Activated CD8-positive, alpha-beta T cell treated with anti-CD3 and anti-CD28 coated beads for 36 hours (primary cell): Measurements from ENCODE around the gene NCAPH2. TPM values are rescaled to one million over a fixed set of nuclear protein-coding genes. Genes with fewer than 3 reads are reported as not detected.

Experiments used
- ATAC-seq: fragments of 200-7000 bp; cut with Tn5 transposase; one replicate; pipeline ENCODE4 v1.10.0; 2021; ENCODE audit warnings: mild to moderate bottlenecking, moderate library complexity
- CTCF ChIA-PET: fragments of 350-600 bp; sonication (Branson Sonifier 250); formaldehyde crosslinking; loops from one replicate; lab custom pipeline; 2021; ENCODE audit warnings: antibody characterized with exemption; lab: Charles Lee
- POLR2A ChIA-PET: fragments of 350-600 bp; sonication (Branson Sonifier 250); formaldehyde crosslinking; loops from one replicate; lab custom pipeline; 2021; ENCODE audit warnings: antibody characterized with exemption; lab: Charles Lee
- DNase-seq: peaks from one replicate; pipeline ENCODE4 v3.0.0-alpha.2; 2020
- H3K27ac Mint-ChIP-seq: one replicate; pipeline ENCODE4 v1.8.0; 2021; ENCODE audit warnings: mild to moderate bottlenecking, mixed read lengths
- H3K27me3 Mint-ChIP-seq: one replicate; pipeline ENCODE4 v1.8.0; 2021; ENCODE audit warnings: mixed read lengths
- H3K36me3 Mint-ChIP-seq: one replicate; pipeline ENCODE4 v1.8.0; 2021; ENCODE audit warnings: low read depth, mixed read lengths
- H3K4me1 Mint-ChIP-seq: one replicate; pipeline ENCODE4 v1.8.0; 2021; ENCODE audit warnings: low read depth, mixed read lengths
- H3K4me3 Mint-ChIP-seq: one replicate; pipeline ENCODE4 v1.8.0; 2021; ENCODE audit warnings: mild to moderate bottlenecking, moderate library complexity, mixed read lengths
- H3K9me3 Mint-ChIP-seq: one replicate; pipeline ENCODE4 v1.8.0; 2021; ENCODE audit warnings: mixed read lengths
- CTCF ChIP-seq: fragments of 200-600 bp; IDR thresholded peaks from one replicate; pipeline ENCODE4 v1.8.0; 2022; ENCODE audit warnings: antibody characterized with exemption, mild to moderate bottlenecking
- intact Hi-C: fragments of 100-400 bp; cut with micrococcal nuclease; formaldehyde crosslinking; loops from one replicate; pipeline ENCODE4 v1.10.0; 2022
- total RNA-seq, 2 experiments: library from RNA; stranded (reverse); gene quantifications; one replicate each; pipeline ENCODE4 v1.2.3, GENCODE V29; 2021

The NCAPH2 gene
- total RNA-seq, 2 experiments from 2014 or later = 121 to 126 TPM

- Mint-ChIP-seq H3K4me1 (peaks cover 36% of the 10 kb centered on the region), H3K36me3 (peaks cover 20% of the 10 kb centered on the region), H3K4me3 (no peak overlapping the region), H3K27me3 (no peaks in the 10 kb centered on the region), H3K9me3 (no peaks in the 10 kb centered on the region), H3K27ac (no peak overlapping the region)
- DNase-seq (no peak), ATAC-seq (no peak)
- CTCF ChIA-PET = interaction anchor here (1.2 to 1.8 kb wide), 2 partner anchors 13 to 32 kb away, joined by 4 read pairs; no protein-coding TSS in a partner anchor
- no peak for TF ChIP-seq CTCF
- intact Hi-C loops = no loop called here
- POLR2A ChIA-PET = interaction anchor here (0.6 to 1.5 kb wide), 2 partner anchors 12 to 21 kb away, joined by 3 read pairs; no protein-coding TSS in a partner anchor
Measured at GRCh38 chr22:50465066-50465930, 42.7 kb upstream of the NCAPH2 start.

- Mint-ChIP-seq H3K27ac (peak overlapping the region; percentile 20), H3K27me3 (no peaks in the 10 kb centered on the region), H3K36me3 (peaks cover 14% of the 10 kb centered on the region), H3K9me3 (no peaks in the 10 kb centered on the region), H3K4me3 (no peak overlapping the region), H3K4me1 (peaks cover 56% of the 10 kb centered on the region)
- POLR2A ChIA-PET = interaction anchor here (1.1 to 5.3 kb wide), 4 partner anchors 22 to 154 kb away, joined by 3 to 38 read pairs (median 4); partner anchors contain the start of gene SCO2
- no peak for DNase-seq
- intact Hi-C loops = no loop called here
- no peak for TF ChIP-seq CTCF
- no peak for ATAC-seq
- CTCF ChIA-PET = interaction anchor here (1.4 to 3.5 kb wide), 2 partner anchors 31 to 154 kb away, joined by 5 to 19 read pairs; no protein-coding TSS in a partner anchor
Measured at GRCh38 chr22:50467341-50467740, 40.7 kb upstream of the NCAPH2 start.

- DNase-seq (no peak), ATAC-seq (no peak)
- no peaks in the 10 kb centered on the region for H3K9me3 Mint-ChIP-seq
- H3K4me1 Mint-ChIP-seq = peaks cover 62% of the 10 kb centered on the region
- ChIA-PET POLR2A (interaction anchor here (2.4 to 5.3 kb wide), 2 partner anchors 57 to 153 kb away, joined by 7 to 38 read pairs; partner anchors contain the start of gene SCO2), CTCF (interaction anchor here (1.2 to 3.5 kb wide), 3 partner anchors 11 to 153 kb away, joined by 3 to 19 read pairs (median 4); no protein-coding TSS in a partner anchor)
- H3K36me3 Mint-ChIP-seq = peaks cover 14% of the 10 kb centered on the region
- intact Hi-C loops = no loop called here
- no peak for TF ChIP-seq CTCF
- peak overlapping the region; percentile 36 for H3K4me3 Mint-ChIP-seq
- peak overlapping the region; percentile 95 for H3K27ac Mint-ChIP-seq
- H3K27me3 Mint-ChIP-seq = no peaks in the 10 kb centered on the region
Measured at GRCh38 chr22:50467773-50468440, 40.1 kb upstream of the NCAPH2 start.

GRCh38 chr22:50468626-50469025 is 39.4 kb upstream of the NCAPH2 start:
- ATAC-seq (no peak), DNase-seq (no peak)
- peak overlapping the region; percentile 70 for H3K4me3 Mint-ChIP-seq
- intact Hi-C loops = no loop called here
- POLR2A ChIA-PET = interaction anchor here (0.9 to 5.3 kb wide), 6 partner anchors 10 to 152 kb away, joined by 3 to 38 read pairs (median 5); partner anchors contain the start of gene SCO2
- H3K27ac Mint-ChIP-seq = peak overlapping the region; percentile 95
- H3K36me3 Mint-ChIP-seq = peaks cover 12% of the 10 kb centered on the region
- CTCF ChIA-PET = interaction anchor here (1.2 to 3.5 kb wide), 4 partner anchors 12 to 152 kb away, joined by 3 to 19 read pairs (median 4); no protein-coding TSS in a partner anchor
- no peaks in the 10 kb centered on the region for H3K27me3 Mint-ChIP-seq
- H3K9me3 Mint-ChIP-seq = no peaks in the 10 kb centered on the region
- peaks cover 69% of the 10 kb centered on the region for H3K4me1 Mint-ChIP-seq
- TF ChIP-seq CTCF = no peak
